B cell (primary cell): ENCODE measurements around the gene TIPIN. TPM values are rescaled to one million over a fixed set of nuclear protein-coding genes. Genes with fewer than 3 reads are reported as not detected.

Source experiments
- ATAC-seq: fragments of 200-7000 bp; cut with Tn5 transposase; one replicate; pipeline ENCODE4 v1.10.0; 2021; ENCODE audit warnings: low read depth, mild to moderate bottlenecking, moderate number of reproducible peaks, moderate library complexity
- CTCF ChIA-PET: fragments of 350-600 bp; sonication (Branson Sonifier 250); formaldehyde crosslinking; loops from one replicate; lab custom pipeline; 2021; ENCODE audit warnings: antibody characterized with exemption, inconsistent platforms; lab: Charles Lee
- POLR2A ChIA-PET: fragments of 350-600 bp; sonication (Branson Sonifier 250); formaldehyde crosslinking; loops from one replicate; lab custom pipeline; 2021; ENCODE audit warnings: antibody characterized with exemption; lab: Charles Lee
- DNase-seq: peaks from one replicate; pipeline ENCODE4 v3.0.0; 2013
- H2AFZ ChIP-seq: 2 replicates; pipeline ENCODE4 v1.6.1; 2012; ENCODE audit warnings: mild to moderate bottlenecking, low read depth, low read length; ENCODE audit not compliant: insufficient read depth, poor library complexity, severe bottlenecking
- H3K27ac ChIP-seq, 2 donors: 1 replicate in 1 of 2; 2 replicates in 1 of 2; pipeline ENCODE4 v1.5.1; 2012 to 2013; ENCODE audit warnings: low read length in 2 of 2, mild to moderate bottlenecking in 2 of 2, moderate library complexity in 1 of 2
- H3K27me3 ChIP-seq, 4 experiments: fragments of 200-600 bp in 1 of 4; sonication (generic) in 1 of 4; replicated peaks in 1 of 4; 1 replicate in 2 of 4; 2 replicates in 2 of 4; pipeline versions ENCODE4 v1.6.1 to v1.7.0; 2013 to 2016; ENCODE audit warnings: low read length in 3 of 4, mild to moderate bottlenecking in 2 of 4, mixed read lengths in 1 of 4, moderate library complexity in 1 of 4; ENCODE audit not compliant: insufficient read depth in 4 of 4, control insufficient read depth in 3 of 4; ENCODE audit errors: control extremely low read depth in 1 of 4
- H3K36me3 ChIP-seq, 2 experiments: replicated peaks in 1 of 2; 1 replicate in 1 of 2; 2 replicates in 1 of 2; pipeline versions ENCODE4 v1.6.1 to v1.7.1; 2013; ENCODE audit warnings: low read length in 1 of 2; ENCODE audit not compliant: insufficient read depth in 2 of 2, control insufficient read depth in 1 of 2; ENCODE audit errors: control extremely low read depth in 1 of 2, extremely low read depth in 1 of 2
- H3K4me1 ChIP-seq, 2 donors: fragments of 200-600 bp in 1 of 2; sonication (generic) in 1 of 2; 1 replicate in 1 of 2; 2 replicates in 1 of 2; pipeline versions ENCODE4 v1.5.1 to v1.6.1; 2013 to 2017; ENCODE audit warnings: low read length in 2 of 2; ENCODE audit not compliant: control insufficient read depth in 2 of 2, insufficient read depth in 2 of 2
- H3K4me2 ChIP-seq: replicated peaks from 2 replicates; pipeline ENCODE3; 2012; ENCODE audit warnings: mild to moderate bottlenecking, low read depth, low read length; ENCODE audit not compliant: poor library complexity, severe bottlenecking
- H3K4me3 ChIP-seq, 5 experiments: fragments of 200-600 bp in 1 of 5; sonication (generic) in 1 of 5; 1 replicate in 3 of 5; 2 replicates in 2 of 5; pipeline versions ENCODE4 v1.5.1 to v1.7.0; 2011 to 2016; ENCODE audit warnings: low read length in 4 of 5, mild to moderate bottlenecking in 4 of 5, low read depth in 2 of 5, control low read depth in 1 of 5, moderate library complexity in 1 of 5; ENCODE audit not compliant: insufficient read depth in 1 of 5; ENCODE audit errors: control extremely low read depth in 1 of 5, extremely low read depth in 1 of 5
- H3K79me2 ChIP-seq: fragments of 200-600 bp; sonication (generic); one replicate; pipeline ENCODE4 v1.6.0; 2016; ENCODE audit warnings: low read length; ENCODE audit not compliant: control insufficient read depth, insufficient read depth
- H3K9ac ChIP-seq: fragments of 200-600 bp; sonication (generic); 2 replicates; pipeline ENCODE4 v1.6.1; 2017; ENCODE audit warnings: mild to moderate bottlenecking, low read length, moderate library complexity
- H3K9me3 ChIP-seq, 3 donors: one replicate each; pipeline versions ENCODE4 v1.6.1 to v1.7.1; 2013; ENCODE audit warnings: low read length in 2 of 3; ENCODE audit not compliant: control insufficient read depth in 2 of 3, insufficient read depth in 1 of 3; ENCODE audit errors: control extremely low read depth in 1 of 3
- H4K20me1 ChIP-seq: 2 replicates; pipeline ENCODE4 v1.6.0; 2012; ENCODE audit warnings: mild to moderate bottlenecking, low read length; ENCODE audit not compliant: insufficient read depth, control insufficient read depth, poor library complexity, severe bottlenecking
- H3K27ac Mint-ChIP-seq: one replicate; pipeline ENCODE4 v1.8.0; 2021; ENCODE audit warnings: mixed read lengths
- H3K27me3 Mint-ChIP-seq: one replicate; pipeline ENCODE4 v1.8.0; 2021; ENCODE audit warnings: mixed read lengths
- H3K4me1 Mint-ChIP-seq: one replicate; pipeline ENCODE4 v1.8.0; 2021; ENCODE audit warnings: mixed read lengths
- H3K4me3 Mint-ChIP-seq: one replicate; pipeline ENCODE4 v1.8.0; 2021; ENCODE audit warnings: mixed read lengths
- H3K9me3 Mint-ChIP-seq: one replicate; pipeline ENCODE4 v1.8.0; 2022; ENCODE audit warnings: mixed read lengths; ENCODE audit not compliant: insufficient read depth
- EZH2 ChIP-seq: IDR thresholded peaks from 2 replicates; pipeline ENCODE4 v1.6.1; 2012; ENCODE audit warnings: borderline replicate concordance, low read depth, mild to moderate bottlenecking, moderate library complexity, low read length; ENCODE audit not compliant: insufficient read depth, poor library complexity, severe bottlenecking
- WGBS: methylation state at CpG from one replicate; pipeline ENCODE4 v1.1.5; 2013; ENCODE audit warnings: missing lambda C conversion rate; ENCODE audit not compliant: insufficient coverage; 5-methylcytosine and 5-hydroxymethylcytosine counted together
- intact Hi-C: fragments of 100-400 bp; cut with micrococcal nuclease; formaldehyde crosslinking; loops from one replicate; pipeline ENCODE4 v1.10.0; 2022
- polyA plus RNA-seq: library from polyadenylated mRNA; depleted of rRNA; stranded (reverse); fragments of >200 nt; gene quantifications from 2 replicates; pipeline ENCODE4 v1.2.3, GENCODE V29; 2012
- total RNA-seq, 2 donors: library from RNA; stranded (reverse); fragments of 120-200 nt in 1 of 2; gene quantifications; 1 replicate in 1 of 2; 2 replicates in 1 of 2; pipeline versions ENCODE4 v1.2.3 to v1.2.4, GENCODE V29; 2013 to 2022
- TF ChIP-seq, protein P1 (sequence below): fragments of 200-600 bp; IDR thresholded peaks from one replicate; pipeline ENCODE4 v1.8.0; 2022; ENCODE audit warnings: antibody characterized with exemption, mild to moderate bottlenecking

Gene TIPIN
- total and polyA plus RNA-seq, 2 donors (not counting 1 experiment from before 2014, with no cell fraction given), result 4.1 to 8.8 TPM

DNA sequence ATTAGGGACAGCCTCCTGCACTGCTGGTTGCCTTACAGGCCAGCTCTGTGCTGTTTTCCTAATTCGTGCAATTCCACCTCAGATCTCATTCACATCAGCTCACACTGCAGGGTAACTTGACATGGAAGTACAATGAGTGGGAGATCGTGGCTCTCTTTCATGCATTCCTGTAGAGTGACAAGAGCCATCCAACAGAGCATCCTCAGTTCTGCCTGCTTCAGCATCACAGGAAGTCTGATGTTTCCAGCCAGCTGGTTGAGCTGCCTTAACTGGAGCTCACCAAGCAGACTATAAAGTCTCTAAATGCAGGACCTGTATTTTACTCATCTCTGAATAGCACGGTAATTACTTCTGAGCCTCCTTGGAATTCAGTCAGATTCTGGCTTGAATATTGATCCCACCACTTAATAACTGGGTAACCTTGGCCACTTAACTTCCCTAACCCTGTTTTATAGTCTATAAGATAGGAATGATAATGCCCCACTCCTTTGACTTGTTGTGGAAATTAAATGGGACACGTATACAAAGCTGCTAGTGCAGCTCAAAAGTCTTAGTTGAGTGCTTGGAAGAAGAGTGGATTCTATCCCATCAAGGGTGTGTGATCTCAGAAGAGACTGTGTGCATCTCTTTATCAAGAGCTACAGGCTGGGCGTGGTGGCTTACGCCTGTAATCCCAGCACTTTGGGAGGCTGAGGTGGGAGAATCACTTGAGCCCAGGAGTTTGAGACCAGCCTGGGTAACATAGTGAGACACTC is 64.5 kb downstream of the TIPIN start:
- H3K9me3 ChIP-seq, result no peaks in the 10 kb centered on the region
- peaks cover 41% of the 10 kb centered on the region for H3K79me2 ChIP-seq
- no peak overlapping the region for H3K9ac ChIP-seq
- Mint-ChIP-seq H3K4me1 (peaks cover 36% of the 10 kb centered on the region), H3K4me3 (peak overlapping the region; percentile 85), H3K9me3 (no peaks in the 10 kb centered on the region), H3K27ac (peak overlapping the region; percentile 77), H3K27me3 (no peaks in the 10 kb centered on the region)
- intact Hi-C loops, result loop anchor here (2.0 kb wide), 2 partner anchors 95 to 205 kb away; partner anchors contain the start of genes MAP2K1 and SNAPC5
- H3K4me2 ChIP-seq, result peak overlapping the region; percentile 77
- peak overlapping the region in 1 of 2 donors; percentile 93 for H3K27ac ChIP-seq
- CTCF ChIA-PET, result interaction anchor here (0.9 to 2.3 kb wide), 4 partner anchors 9 to 206 kb away, joined by 3 to 14 read pairs (median 4); partner anchors contain the start of gene SNAPC5
- no peak for ATAC-seq
- no peaks in the 10 kb centered on the region for H3K27me3 ChIP-seq
- TF ChIP-seq, protein P1, sequence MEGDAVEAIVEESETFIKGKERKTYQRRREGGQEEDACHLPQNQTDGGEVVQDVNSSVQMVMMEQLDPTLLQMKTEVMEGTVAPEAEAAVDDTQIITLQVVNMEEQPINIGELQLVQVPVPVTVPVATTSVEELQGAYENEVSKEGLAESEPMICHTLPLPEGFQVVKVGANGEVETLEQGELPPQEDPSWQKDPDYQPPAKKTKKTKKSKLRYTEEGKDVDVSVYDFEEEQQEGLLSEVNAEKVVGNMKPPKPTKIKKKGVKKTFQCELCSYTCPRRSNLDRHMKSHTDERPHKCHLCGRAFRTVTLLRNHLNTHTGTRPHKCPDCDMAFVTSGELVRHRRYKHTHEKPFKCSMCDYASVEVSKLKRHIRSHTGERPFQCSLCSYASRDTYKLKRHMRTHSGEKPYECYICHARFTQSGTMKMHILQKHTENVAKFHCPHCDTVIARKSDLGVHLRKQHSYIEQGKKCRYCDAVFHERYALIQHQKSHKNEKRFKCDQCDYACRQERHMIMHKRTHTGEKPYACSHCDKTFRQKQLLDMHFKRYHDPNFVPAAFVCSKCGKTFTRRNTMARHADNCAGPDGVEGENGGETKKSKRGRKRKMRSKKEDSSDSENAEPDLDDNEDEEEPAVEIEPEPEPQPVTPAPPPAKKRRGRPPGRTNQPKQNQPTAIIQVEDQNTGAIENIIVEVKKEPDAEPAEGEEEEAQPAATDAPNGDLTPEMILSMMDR, result no peak
- no peak for TF ChIP-seq EZH2
- H3K36me3 ChIP-seq, result no peaks in the 10 kb centered on the region
- H4K20me1 ChIP-seq, result no peaks in the 10 kb centered on the region
- no peak overlapping the region for H3K4me3 ChIP-seq
- peak overlapping the region; percentile 99 for H2AFZ ChIP-seq
- POLR2A ChIA-PET, result no interaction called here
- H3K4me1 ChIP-seq, result peaks cover 20 to 26% of the 10 kb centered on the region in 2 donors
- WGBS, result 94% methylated on average over 3 of the region's 6 CpGs
- DNase-seq, result no peak

DNA sequence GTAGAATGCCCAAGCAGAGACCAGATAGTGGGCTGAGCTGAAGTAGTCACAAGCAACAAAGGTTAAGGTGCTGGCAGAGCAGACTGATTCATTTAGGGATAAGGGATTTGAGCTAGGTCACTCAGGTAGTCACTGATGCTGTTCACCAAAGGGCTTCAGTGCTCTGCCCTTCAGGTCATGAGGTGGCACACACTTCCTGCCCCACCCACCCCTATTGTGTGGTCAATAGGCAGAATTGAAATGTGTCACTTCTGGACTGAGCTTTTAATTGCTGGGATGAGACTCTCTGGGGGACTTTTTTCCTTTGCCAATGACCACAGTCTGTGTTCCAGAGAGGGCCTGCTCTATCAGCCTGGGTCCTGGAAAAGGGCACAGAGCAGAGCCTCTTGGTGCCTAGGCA is 66.0 kb downstream of the TIPIN start:
- peaks cover 20 to 26% of the 10 kb centered on the region in 2 donors for H3K4me1 ChIP-seq
- Mint-ChIP-seq H3K9me3 (no peaks in the 10 kb centered on the region), H3K4me1 (peaks cover 36% of the 10 kb centered on the region), H3K27me3 (no peaks in the 10 kb centered on the region), H3K27ac (no peak overlapping the region), H3K4me3 (no peak overlapping the region)
- no peaks in the 10 kb centered on the region for H4K20me1 ChIP-seq
- H3K36me3 ChIP-seq, result no peaks in the 10 kb centered on the region
- CTCF ChIA-PET, result interaction anchor here (2.3 kb wide), 1 partner anchor 208 kb away, joined by 14 read pairs; the partner anchor contains the start of gene SNAPC5
- TF ChIP-seq, protein P1, result no peak
- TF ChIP-seq EZH2, result no peak
- H3K9me3 ChIP-seq, result no peaks in the 10 kb centered on the region
- POLR2A ChIA-PET, result no interaction called here
- H2AFZ ChIP-seq, result no peak overlapping the region
- DNase-seq, result no peak
- no peak overlapping the region for H3K27ac ChIP-seq
- intact Hi-C loops, result no loop called here
- no peak overlapping the region for H3K4me2 ChIP-seq
- no peak for ATAC-seq
- no peak overlapping the region for H3K4me3 ChIP-seq
- no peak overlapping the region for H3K9ac ChIP-seq
- no peaks in the 10 kb centered on the region for H3K27me3 ChIP-seq
- peaks cover 28% of the 10 kb centered on the region for H3K79me2 ChIP-seq
